ENCODE data around the gene RAB40C.

Gene RAB40C

GRCh38 chr16:630249-630814 lies 40.5 kb downstream of the RAB40C start:
- in situ Hi-C loops (cut with HindIII; ENCODE audit: low sequenced_read_pairs): no loop called here

- in situ Hi-C loops (cut with HindIII; ENCODE audit: low sequenced_read_pairs): no loop called here
Observed at GRCh38 chr16:630815-631405, 41.0 kb downstream of the RAB40C start, which contains the start of gene WFIKKN1. WFIKKN1 (plus strand) TSS chr16:630985; CDS start chr16:631254, 269 bp downstream.

- in situ Hi-C loops (cut with HindIII; ENCODE audit: low sequenced_read_pairs): no loop called here
Observed at GRCh38 chr16:631808-632358, 42.0 kb downstream of the RAB40C start.

GRCh38 chr16:632486-633335 lies 42.8 kb downstream of the RAB40C start:
- in situ Hi-C loops (cut with HindIII; ENCODE audit: low sequenced_read_pairs): no loop called here

- in situ Hi-C loops (cut with HindIII; ENCODE audit: low sequenced_read_pairs): no loop called here
Observed at GRCh38 chr16:633336-634050, 43.6 kb downstream of the RAB40C start.

GRCh38 chr16:634051-634670 lies 44.3 kb downstream of the RAB40C start:
- in situ Hi-C loops (cut with HindIII; ENCODE audit: low sequenced_read_pairs): no loop called here

GRCh38 chr16:634996-635395 lies 45.1 kb downstream of the RAB40C start:
- in situ Hi-C loops (cut with HindIII; ENCODE audit: low sequenced_read_pairs): no loop called here

- in situ Hi-C loops (cut with HindIII; ENCODE audit: low sequenced_read_pairs): no loop called here
Observed at GRCh38 chr16:635573-636205, 45.8 kb downstream of the RAB40C start.

GRCh38 chr16:636206-637080 lies 46.6 kb downstream of the RAB40C start, which contains the start of gene METTL26:
METTL26 (minus strand) TSS chr16:636305; CDS start chr16:636290, 15 bp downstream.
- in situ Hi-C loops (cut with HindIII; ENCODE audit: low sequenced_read_pairs): no loop called here

GRCh38 chr16:637081-638018 lies 47.5 kb downstream of the RAB40C start:
- in situ Hi-C loops (cut with HindIII; ENCODE audit: low sequenced_read_pairs): no loop called here

- in situ Hi-C loops (cut with HindIII; ENCODE audit: low sequenced_read_pairs): no loop called here
Observed at GRCh38 chr16:638034-638543, 48.2 kb downstream of the RAB40C start.

- in situ Hi-C loops (cut with HindIII; ENCODE audit: low sequenced_read_pairs): no loop called here
Observed at GRCh38 chr16:638836-639235, 49.0 kb downstream of the RAB40C start.

- in situ Hi-C loops (cut with HindIII; ENCODE audit: low sequenced_read_pairs): no loop called here
Observed at GRCh38 chr16:640614-641013, 50.7 kb downstream of the RAB40C start.

GRCh38 chr16:641326-642188 lies 51.7 kb downstream of the RAB40C start, which contains the start of gene MCRIP2:
MCRIP2 (plus strand) TSS chr16:641828; CDS start chr16:641992, 164 bp downstream.
- in situ Hi-C loops (cut with HindIII; ENCODE audit: low sequenced_read_pairs): no loop called here

- in situ Hi-C loops (cut with HindIII; ENCODE audit: low sequenced_read_pairs): no loop called here
Observed at GRCh38 chr16:642189-643049, 52.6 kb downstream of the RAB40C start.

GRCh38 chr16:643050-643368 lies 53.1 kb downstream of the RAB40C start:
- in situ Hi-C loops (cut with HindIII; ENCODE audit: low sequenced_read_pairs): no loop called here

Measured in DLD1 (cell line).